Mesodermal cell (in vitro differentiated cells): ENCODE data around the gene COL4A1.

ENCODE experiments used
- H3K27ac ChIP-seq: 2 replicates; pipeline ENCODE4 v1.7.0; 2013; ENCODE audit warnings: mild to moderate bottlenecking, low read depth, low read length, moderate library complexity; ENCODE audit not compliant: severe bottlenecking
- H3K36me3 ChIP-seq: 2 replicates; pipeline ENCODE4 v1.7.1; 2013; ENCODE audit warnings: mild to moderate bottlenecking, low read length, moderate library complexity; ENCODE audit not compliant: control insufficient read depth, insufficient read depth
- H3K4me1 ChIP-seq: one replicate; pipeline ENCODE4 v1.7.1; 2013; ENCODE audit warnings: mild to moderate bottlenecking, low read length; ENCODE audit not compliant: insufficient read depth, control insufficient read depth, poor library complexity, severe bottlenecking
- H3K4me3 ChIP-seq: 2 replicates; pipeline ENCODE4 v1.7.0; 2013; ENCODE audit warnings: low read length, control low read depth, mild to moderate bottlenecking; ENCODE audit not compliant: insufficient read depth, poor library complexity, severe bottlenecking; ENCODE audit errors: extremely low read depth
- H3K9me3 ChIP-seq: 2 replicates; pipeline ENCODE4 v1.7.1; 2013; ENCODE audit warnings: mild to moderate bottlenecking, low read length, moderate library complexity; ENCODE audit not compliant: control insufficient read depth
- WGBS, 2 experiments: methylation state at CpG; one replicate each; pipeline ENCODE4 v1.1.5; 2013; ENCODE audit warnings: missing lambda C conversion rate in 2 of 2; ENCODE audit not compliant: insufficient coverage in 2 of 2; 5-methylcytosine and 5-hydroxymethylcytosine counted together

COL4A1 gene

DNA sequence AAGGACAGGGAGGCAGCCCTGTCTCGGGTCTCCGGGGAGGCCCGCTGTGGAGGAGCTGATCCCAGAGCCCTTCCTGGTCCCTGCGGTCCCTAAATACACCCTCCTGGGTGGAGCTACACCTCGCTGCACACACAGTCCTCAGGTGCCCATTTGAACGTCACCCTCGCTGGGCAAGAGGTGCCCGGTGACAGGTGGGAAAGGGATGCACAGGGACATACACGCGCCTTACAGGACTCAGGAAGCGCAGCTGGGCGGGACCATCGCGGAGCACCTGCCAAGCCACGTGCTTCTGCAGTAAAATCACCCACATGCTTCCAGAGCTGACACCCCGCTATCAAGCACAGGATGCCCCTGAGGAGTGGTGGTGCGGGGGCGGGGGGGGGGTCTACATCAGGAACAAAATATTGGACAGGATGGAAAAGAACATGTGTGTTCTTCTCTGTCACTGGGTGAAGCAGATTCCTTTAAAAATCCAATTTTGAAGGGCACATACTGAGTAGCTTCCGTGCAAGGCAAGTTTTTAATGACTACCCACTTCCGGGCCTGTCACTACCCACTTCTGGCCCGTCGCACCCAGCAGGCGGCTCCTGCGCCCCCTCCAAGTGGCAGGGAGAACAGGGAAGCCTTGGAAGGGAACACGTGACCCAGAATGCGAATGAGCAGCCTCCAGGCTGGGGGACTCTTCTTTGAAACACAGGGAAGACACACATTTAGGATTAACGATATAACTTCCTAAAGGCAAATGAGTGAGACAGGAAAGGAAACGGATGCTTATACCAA, 78.9 kb downstream of the COL4A1 start:
- peaks cover 34% of the 10 kb centered on the region for H3K4me1 ChIP-seq
- 96 to 98% methylated on average over 19 to 27 of the region's 28 CpGs for WGBS, 2 experiments
- H3K27ac ChIP-seq = no peak overlapping the region
- H3K4me3 ChIP-seq = no peak overlapping the region
- no peaks in the 10 kb centered on the region for H3K9me3 ChIP-seq
- peaks cover 38% of the 10 kb centered on the region for H3K36me3 ChIP-seq

DNA sequence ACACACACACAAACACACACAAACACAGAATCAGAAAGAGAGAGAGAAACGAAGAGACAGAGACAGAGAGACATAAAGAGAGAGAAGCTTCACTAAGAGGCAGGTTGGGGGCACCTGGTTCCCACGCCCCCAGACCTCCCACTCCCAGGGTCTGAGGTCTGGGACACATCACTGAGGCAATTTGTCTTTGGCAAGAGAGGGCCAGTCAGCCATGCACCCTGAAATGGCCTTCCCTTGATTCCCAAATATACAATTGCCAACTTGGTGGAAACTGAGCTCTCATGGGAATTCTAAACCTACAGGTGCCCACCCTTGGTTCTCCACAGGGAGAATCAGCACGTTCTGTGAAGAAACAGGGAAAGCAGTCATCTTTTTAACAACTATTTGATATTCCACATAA, 79.5 kb downstream of the COL4A1 start:
- Histone ChIP-seq H3K4me3 (no peak overlapping the region), H3K27ac (no peak overlapping the region), H3K4me1 (peaks cover 34% of the 10 kb centered on the region), H3K36me3 (peaks cover 32% of the 10 kb centered on the region), H3K9me3 (no peaks in the 10 kb centered on the region)
- WGBS, 2 experiments = 100% methylated on average over 1 to 2 of the region's 3 CpGs

- H3K4me3 ChIP-seq = no peak overlapping the region
- 94% methylated on average over 11 to 12 of the region's 12 CpGs for WGBS, 2 experiments
- H3K4me1 ChIP-seq = peaks cover 21% of the 10 kb centered on the region
- no peak overlapping the region for H3K27ac ChIP-seq
- H3K36me3 ChIP-seq = peaks cover 23% of the 10 kb centered on the region
- no peaks in the 10 kb centered on the region for H3K9me3 ChIP-seq
These were observed 81.1 kb downstream of the COL4A1 start for GRCh38 chr13:110225609-110226574.

DNA sequence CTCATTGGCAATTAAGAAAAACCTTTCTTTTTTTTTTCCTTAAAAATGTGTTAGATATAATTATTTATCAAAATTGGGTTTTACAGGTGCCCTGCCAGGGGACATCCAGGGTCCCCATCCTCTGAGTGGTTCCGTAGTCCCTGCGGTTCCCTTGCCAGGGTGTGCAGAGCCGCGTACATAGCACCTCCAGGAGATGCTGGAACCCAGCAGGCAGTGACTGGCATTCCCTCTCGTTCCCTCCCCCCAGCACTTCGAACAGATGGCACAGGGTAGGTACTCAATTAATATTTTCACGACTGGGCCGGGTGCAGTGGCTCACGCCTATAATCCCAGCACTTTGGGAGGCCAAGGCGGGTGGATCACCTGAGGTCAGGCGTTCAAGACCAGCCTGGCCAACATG, 82.0 kb downstream of the COL4A1 start:
- peaks cover 18% of the 10 kb centered on the region for H3K4me1 ChIP-seq
- no peak overlapping the region for H3K4me3 ChIP-seq
- H3K27ac ChIP-seq = no peak overlapping the region
- no peaks in the 10 kb centered on the region for H3K9me3 ChIP-seq
- peaks cover 24% of the 10 kb centered on the region for H3K36me3 ChIP-seq
- WGBS, 2 experiments = 94 to 96% methylated on average over 11 of the region's 11 CpGs

GRCh38 chr13:110224519-110224918, 82.4 kb downstream of the COL4A1 start:
- H3K9me3 ChIP-seq = no peaks in the 10 kb centered on the region
- no peak overlapping the region for H3K4me3 ChIP-seq
- H3K4me1 ChIP-seq = peaks cover 13% of the 10 kb centered on the region
- peaks cover 23% of the 10 kb centered on the region for H3K36me3 ChIP-seq
- 91 to 94% methylated on average over 6 to 7 of the region's 8 CpGs for WGBS, 2 experiments
- H3K27ac ChIP-seq = no peak overlapping the region

- H3K4me1 ChIP-seq = peaks cover 32% of the 10 kb centered on the region
- H3K4me3 ChIP-seq = no peak overlapping the region
- 88 to 94% methylated on average over 9 to 12 of the region's 18 CpGs for whole genome bisulfite sequencing, 2 experiments
These were observed 85.4 kb downstream of the COL4A1 start for GRCh38 chr13:110221406-110222117.

GRCh38 chr13:110220471-110220870, 86.5 kb downstream of the COL4A1 start:
- H3K27ac ChIP-seq = no peak overlapping the region
- 81 to 84% methylated on average over 3 to 6 of the region's 7 CpGs for WGBS, 2 experiments

More at GRCh38 chr13:110221406-110222117, 85.4 kb downstream of the COL4A1 start:
- no peak overlapping the region for H3K27ac ChIP-seq
- H3K9me3 ChIP-seq = no peaks in the 10 kb centered on the region
- H3K36me3 ChIP-seq = peaks cover 35% of the 10 kb centered on the region

GRCh38 chr13:110218581-110219201, 88.3 kb downstream of the COL4A1 start:
- WGBS, 2 experiments = 92 to 95% methylated on average over 12 to 20 of the region's 21 CpGs
- H3K9me3 ChIP-seq = no peaks in the 10 kb centered on the region
- peaks cover 32% of the 10 kb centered on the region for H3K4me1 ChIP-seq
- H3K36me3 ChIP-seq = peaks cover 56% of the 10 kb centered on the region
- no peak overlapping the region for H3K4me3 ChIP-seq
- no peak overlapping the region for H3K27ac ChIP-seq

More at GRCh38 chr13:110220471-110220870, 86.5 kb downstream of the COL4A1 start:
- Histone ChIP-seq H3K9me3 (no peaks in the 10 kb centered on the region), H3K4me3 (no peak overlapping the region), H3K4me1 (peaks cover 32% of the 10 kb centered on the region), H3K36me3 (peaks cover 41% of the 10 kb centered on the region)

DNA sequence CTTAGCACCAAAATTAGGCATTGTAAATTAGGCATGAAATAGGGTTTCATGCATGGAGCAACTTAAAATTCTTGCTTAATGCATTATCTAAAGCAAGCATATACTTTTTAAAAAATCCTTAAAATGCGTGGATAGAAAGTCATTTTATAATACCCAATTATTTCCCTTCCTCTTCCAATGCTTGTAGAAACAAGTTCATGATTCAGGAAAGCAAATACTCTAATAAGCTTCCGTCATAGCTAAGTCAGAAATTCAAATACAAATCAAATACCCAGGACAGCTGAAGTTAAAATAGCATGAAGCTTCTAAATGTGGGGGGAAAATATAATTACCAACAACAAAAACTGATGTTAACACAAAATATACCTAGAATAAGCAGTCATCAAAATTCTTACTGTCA, 89.1 kb downstream of the COL4A1 start:
- no peak overlapping the region for H3K27ac ChIP-seq
- peaks cover 64% of the 10 kb centered on the region for H3K36me3 ChIP-seq
- no peaks in the 10 kb centered on the region for H3K9me3 ChIP-seq
- no peak overlapping the region for H3K4me3 ChIP-seq
- WGBS, 2 experiments = 100% methylated on average over 1 of the region's 2 CpGs; no CpG with 5 or more reads in 1 of the 2 experiments
- H3K4me1 ChIP-seq = peaks cover 32% of the 10 kb centered on the region

DNA sequence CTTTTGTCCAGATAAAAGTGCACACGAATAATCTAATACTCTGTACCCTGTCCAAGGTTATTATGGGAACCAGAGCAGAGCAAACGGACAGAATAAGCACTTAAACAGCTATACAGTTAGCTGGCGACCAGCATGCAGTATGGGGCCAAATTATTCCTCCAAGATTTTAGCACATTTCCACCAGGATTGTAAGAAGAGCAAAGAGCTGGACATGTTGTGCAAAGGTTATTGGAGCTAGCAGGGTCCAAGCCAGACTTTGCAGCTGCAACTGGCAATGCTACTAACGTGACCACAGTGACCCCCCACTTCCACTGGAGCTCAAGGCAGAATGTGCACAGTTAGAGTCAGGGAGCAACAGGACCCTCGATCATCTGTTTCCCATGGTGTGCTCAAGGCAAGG, 89.9 kb downstream of the COL4A1 start:
- Histone ChIP-seq H3K4me3 (no peak overlapping the region), H3K9me3 (no peaks in the 10 kb centered on the region), H3K36me3 (peaks cover 71% of the 10 kb centered on the region), H3K27ac (peak overlapping the region; percentile 46), H3K4me1 (peaks cover 32% of the 10 kb centered on the region)
- WGBS, 2 experiments = 89% methylated on average over 4 to 5 of the region's 5 CpGs
